Measurements from ENCODE around the gene UCN2.
"Not testable (repeated sequence)": the region's sequence is repeated elsewhere in the genome, so short reads cannot be mapped to it uniquely, and the experiment has no call there.

Gene UCN2

DNA sequence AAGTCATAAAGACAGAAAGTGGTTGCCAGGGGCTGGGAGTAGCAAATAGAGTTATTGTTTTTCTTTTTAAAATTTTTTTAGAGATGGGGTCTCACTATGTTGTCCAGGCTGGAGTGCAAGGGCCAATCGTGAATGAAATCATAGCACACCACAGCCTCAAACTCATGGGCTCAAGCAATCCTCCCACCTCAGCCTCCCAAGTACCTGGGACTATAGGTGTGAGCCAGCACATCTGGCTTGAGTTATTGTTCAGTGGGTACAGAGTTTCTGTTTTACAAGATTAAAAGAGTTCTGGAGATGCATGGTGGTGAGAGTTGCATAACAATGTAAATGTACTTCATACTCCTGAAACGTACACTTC, 30.6 kb downstream of the UCN2 start:
- no peak for DNase-seq

DNA sequence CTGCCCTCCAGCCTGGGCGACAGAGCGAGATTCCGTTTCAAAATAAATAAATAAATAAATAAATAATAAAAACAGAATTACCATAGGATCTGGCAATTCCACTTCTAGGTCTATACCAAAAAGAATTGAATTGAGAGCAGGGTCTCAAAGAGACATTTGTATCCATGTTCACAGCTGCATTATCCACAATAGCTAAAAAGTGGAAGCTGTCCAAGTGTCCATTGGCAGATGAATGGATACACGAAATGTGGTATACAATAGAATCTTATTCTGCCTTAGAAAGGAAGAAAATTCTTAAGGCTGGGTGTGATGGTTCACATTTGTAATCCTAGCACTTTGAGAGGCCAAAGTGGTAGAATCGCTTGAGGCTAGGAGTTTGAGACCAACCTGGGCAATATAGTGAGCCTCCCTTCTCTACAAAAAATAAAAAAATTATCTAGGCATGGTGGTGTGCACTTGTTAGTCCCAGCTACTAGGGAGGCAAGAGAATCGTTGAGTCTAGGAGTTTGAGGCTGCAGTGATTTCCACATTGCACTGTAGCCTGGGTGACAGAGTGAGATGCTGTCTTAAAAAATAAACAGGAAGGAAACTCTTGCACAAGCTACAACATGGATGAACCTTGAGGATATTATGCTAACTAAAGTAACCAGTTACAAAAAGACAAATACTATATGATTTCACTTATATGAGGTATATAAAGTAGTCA, 31.2 kb downstream of the UCN2 start:
- no peak for DNase-seq

DNA sequence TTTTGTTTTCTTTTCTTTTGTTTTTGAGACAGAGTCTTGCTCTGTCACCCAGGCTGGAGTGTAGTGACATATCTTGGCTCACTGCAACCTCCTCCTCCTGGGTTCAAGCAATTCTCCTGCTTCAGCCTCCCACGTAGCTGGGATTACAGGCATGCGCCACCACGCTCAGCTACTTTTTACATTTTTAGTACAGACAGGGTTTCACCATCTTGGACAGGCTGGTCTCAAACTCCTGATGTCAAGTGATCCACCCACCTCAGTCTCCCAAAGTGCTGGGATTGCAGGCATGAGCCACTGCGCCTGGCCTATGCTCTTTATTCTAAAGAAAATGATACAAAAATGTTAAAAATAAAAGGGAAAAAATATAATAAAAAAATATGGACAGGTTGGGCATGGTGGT, 32.9 kb downstream of the UCN2 start:
- DNase-seq: not testable (repeated sequence)

DNA sequence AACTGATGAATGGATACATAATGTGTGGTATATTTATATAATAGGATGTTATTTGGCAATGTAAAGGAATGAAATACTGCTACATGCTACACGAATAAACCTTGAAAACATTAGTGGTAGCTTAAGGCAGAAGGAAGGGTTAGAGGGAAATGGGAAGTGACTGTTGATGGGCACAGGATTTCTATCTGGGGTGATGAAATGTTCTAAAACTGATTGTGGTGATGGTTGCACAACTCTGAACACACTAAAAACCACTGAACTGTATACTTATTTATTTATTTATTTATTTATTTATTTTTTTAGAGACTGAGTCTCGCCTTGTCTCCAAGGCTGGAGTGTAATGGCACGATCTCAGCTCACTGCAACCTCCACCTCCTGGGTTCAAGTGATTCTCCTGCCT, 34.8 kb downstream of the UCN2 start:
- DNase-seq: no peak

DNA sequence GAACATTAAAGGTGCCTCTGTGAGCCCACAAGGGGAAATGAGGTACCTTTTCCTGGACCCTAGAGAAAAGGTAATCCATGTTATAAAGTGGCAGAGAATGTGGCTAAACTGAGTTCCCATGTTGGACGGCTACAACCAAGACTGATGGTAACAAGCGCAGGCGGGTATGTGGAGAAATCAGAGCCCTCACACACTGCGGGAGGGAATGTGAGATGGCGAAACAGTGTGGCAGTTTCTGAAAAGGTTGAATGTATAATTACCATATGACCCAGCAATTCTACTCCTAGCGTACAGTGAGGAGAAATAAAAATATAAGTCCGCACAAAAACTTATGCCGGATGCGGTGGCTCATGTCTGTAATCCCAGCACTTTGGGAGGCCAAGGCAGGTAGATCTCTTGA, 35.5 kb downstream of the UCN2 start:
- DNase-seq: no peak

DNA sequence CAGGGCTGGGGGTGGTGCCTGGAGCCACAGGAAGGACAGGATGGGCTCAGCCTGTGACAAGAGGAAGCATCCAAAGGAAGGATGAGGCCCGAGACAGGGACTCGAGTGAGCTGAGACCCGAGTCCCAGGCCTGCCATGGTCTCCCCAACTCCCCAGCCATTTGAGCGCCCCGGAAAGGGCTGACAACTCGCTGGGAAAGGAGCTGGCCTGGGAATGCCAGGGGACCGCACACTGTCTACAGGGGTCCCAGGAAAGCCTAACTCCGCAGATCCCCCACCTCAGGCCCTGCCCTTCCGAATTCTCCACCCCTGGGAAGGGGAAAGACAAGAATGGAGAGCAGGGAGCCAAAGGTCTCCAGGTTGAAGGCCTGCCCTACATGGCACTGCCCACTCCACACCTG, 38.6 kb downstream of the UCN2 start:
- no peak for DNase-seq

DNA sequence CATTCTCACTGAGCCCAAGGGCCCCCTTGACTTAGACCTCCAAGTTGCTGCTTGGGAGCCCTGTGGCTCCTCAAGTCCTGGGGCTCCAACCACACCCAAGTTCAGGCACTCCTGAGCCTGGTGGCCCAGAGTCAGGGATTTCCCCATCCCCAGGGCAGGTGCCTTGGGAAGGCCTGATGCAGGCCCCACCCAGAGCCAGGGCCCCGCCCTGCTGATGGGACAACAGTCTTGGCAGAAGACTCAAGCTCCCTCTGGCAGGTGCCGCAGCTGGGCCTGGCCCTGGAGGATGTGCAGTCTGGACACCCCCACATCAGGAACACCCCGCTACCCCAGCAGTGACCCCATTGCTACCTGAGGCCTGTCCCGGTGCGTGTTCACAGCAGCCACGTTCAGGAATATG, 41.9 kb downstream of the UCN2 start:
- no peak for DNase-seq

DNA sequence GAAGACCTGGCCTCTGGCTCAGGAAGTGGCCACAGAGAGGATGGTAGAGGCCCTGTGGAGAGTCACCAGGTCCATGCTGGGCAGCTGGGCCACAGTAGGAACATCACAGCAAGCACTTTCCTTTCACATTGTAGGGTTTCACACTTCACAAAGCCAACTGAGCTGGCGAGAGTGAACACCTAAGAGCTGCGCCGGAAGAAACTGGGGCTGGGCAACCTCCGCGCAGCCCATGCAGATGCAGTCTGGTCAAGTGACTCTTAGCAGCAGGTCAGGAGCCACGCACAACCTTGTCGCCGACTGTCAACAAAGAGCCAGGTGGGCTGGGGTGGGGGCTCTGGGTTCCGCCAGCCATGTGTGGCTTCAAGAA, 44.3 kb downstream of the UCN2 start:
- DNase-seq: no peak

DNA sequence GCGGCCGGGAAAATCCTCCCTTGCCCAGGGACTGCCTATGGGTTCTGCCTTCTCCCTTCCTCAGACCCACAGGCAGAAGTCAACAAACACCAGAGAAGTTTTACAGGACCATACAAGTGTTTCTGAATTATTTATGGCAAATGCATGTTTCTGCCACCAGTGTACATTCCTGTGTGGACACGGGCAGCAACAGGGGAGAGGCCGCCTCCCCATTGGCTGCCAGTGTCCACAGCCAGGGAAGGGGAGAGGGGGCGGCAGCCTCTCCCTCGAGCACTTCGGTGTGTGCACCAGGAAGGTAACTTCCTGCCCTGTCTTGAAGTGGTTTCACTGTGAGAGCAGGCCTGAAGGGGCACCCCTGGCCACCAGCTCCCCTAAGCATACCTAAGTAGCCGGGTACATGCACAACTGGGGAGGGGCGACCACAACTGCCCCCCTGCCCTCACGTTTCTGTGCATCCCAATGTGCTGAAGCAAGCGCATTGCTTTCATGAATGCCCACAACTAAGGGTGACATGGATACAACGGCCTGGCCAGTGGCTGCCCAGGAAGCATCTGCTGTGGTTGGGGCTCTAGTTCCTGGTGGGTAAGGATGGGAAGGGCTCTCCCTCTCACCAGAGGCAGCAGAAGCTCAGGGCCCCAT, 44.8 kb downstream of the UCN2 start:
- DNase-seq: peak in 1 of 2 donors; percentile 31

DNA sequence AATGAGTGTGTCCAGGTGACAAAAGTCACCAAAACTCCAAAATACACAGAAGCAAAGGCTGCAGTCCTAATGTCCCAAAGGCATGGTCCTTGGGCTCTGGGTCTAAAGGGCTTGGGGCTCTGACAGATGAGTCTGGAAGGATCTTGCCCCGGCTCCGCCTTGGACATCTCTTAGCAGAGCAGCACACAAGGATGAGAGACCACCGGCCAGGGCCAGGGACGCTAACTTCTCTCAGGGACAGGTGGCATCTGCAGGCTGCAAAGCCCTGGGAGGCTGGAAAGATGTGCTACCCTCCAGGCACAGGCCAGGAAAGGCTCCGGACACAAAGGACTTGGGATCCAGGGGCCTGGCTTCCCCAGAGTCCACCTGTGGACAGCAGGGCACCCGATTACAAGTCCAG, 45.5 kb downstream of the UCN2 start:
- DNase-seq: no peak

DNA sequence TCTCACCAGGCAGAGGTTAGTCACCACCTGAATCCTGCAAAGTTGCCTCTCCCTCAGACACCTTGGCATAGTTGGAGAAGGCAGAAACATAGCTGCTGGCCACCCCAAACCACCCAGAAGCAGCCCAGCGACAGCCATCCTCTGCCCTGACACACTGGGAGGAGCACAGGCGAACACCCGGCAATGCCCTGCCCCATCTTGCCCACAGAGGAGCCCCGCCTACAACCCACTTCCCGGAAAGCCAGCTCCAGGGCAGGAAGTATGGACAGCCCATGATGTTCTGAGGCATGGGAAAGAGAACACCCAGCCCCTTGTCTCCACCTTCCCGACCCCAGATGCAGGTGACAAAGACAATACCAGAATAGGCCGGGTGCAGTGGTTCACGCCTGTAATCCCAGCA, 47.0 kb downstream of the UCN2 start:
- peak; percentile 44 to 71 for DNase-seq

DNA sequence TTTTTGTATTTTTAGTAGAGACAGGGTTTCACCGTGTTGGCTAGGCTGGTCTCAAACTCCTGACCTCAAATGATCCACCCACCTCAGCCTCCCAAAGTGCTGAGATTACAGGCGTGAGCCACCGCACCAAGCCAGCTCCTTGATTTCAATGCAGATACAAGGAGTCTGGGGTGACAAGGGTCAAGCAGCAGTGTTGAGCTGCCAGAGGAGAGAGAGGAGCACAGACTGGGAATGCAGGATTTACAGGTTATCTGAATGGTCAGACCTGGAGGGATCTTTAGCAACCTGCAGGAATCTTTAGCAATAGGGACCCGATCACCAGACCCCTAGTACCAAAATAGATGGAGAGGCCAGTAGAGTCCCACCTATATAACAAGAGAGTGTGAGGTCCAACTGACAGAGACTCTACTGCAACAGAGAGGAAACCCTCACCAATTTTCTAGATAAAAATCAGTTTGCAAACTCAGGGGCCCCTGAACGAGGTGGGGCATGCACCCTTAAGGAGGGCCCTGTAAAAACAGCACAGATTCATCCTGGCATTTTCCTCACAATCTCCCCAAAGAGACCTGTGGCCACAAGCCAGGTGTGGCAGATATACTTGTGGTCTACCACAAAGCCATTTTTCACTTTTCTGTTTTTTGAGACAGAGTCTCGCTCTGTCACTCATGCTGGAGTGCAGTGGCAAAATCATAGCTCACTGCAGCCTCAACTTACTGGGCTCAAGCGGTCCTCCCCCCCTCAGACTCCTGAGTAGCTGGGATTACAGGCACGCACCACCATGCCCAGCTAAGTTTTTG, 49.0 kb downstream of the UCN2 start:
- DNase-seq: peak in 1 of 2 donors; percentile 58
